GM12878 (cell line): ENCODE measurements around the gene CNTNAP5. TPM values are rescaled to one million over a fixed set of nuclear protein-coding genes. Genes with fewer than 3 reads are reported as not detected.

Source experiments
- ATAC-seq: fragments of 200-7000 bp; cut with Tn5 transposase; 3 replicates; pipeline ENCODE4 v1.9.1; 2020; ENCODE audit warnings: mild to moderate bottlenecking, moderate library complexity
- BruUV-seq: library from RNA; stranded (reverse); fragments of 400-500 nt; replicated peaks from 2 replicates; lab custom pipeline; 2021; lab: Mats Ljungman, UMichigan
- CTCF ChIA-PET: fragments of 300-600 bp; sonication (Branson Sonifier 250); formaldehyde crosslinking; extraction: SDS; loops from one replicate; lab custom pipeline; 2021; ENCODE audit warnings: inconsistent platforms; lab: Yijun Ruan, JAX
- POLR2A ChIA-PET: fragments of 350-600 bp; formaldehyde crosslinking; extraction: SDS; loops from one replicate; lab custom pipeline; 2021; ENCODE audit warnings: inconsistent platforms; lab: Charles Lee
- RAD21 ChIA-PET: fragments of 300-600 bp; sonication (Branson Sonifier 250); formaldehyde crosslinking; loops from one replicate; lab custom pipeline; 2023; ENCODE audit warnings: antibody characterized with exemption; ENCODE audit not compliant: unreplicated experiment; lab: Charles Lee
- SMC1A ChIA-PET: fragments of 300-600 bp; sonication (Branson Sonifier 250); formaldehyde crosslinking; loops from one replicate; lab custom pipeline; 2023; ENCODE audit not compliant: unreplicated experiment, uncharacterized antibody; lab: Charles Lee
- DNase-seq: peaks from one replicate; pipeline ENCODE4 v3.0.0-alpha.2; 2011; ENCODE audit warnings: low read depth, low spot score
- FAIRE-seq: peaks from 3 replicates; lab custom pipeline; 2011; peaks lifted over from hg19 to GRCh38; lab: Jason Lieb, UNC
- H2AFZ ChIP-seq: 2 replicates; pipeline ENCODE4 v1.6.0; 2011; ENCODE audit warnings: low read depth, low read length, control low read depth; ENCODE audit not compliant: control insufficient read depth
- H3K27ac ChIP-seq: 2 replicates; pipeline ENCODE4 v1.5.1; 2011; ENCODE audit warnings: control low read depth; ENCODE audit not compliant: control insufficient read depth, insufficient read depth
- H3K27me3 ChIP-seq, 2 experiments: replicated peaks in 1 of 2; 2 replicates each; pipeline versions ENCODE4 v1.6.0 to v1.6.1; 2011; ENCODE audit warnings: low read length in 1 of 2; ENCODE audit not compliant: control insufficient read depth in 2 of 2, insufficient read depth in 2 of 2
- H3K36me3 ChIP-seq, 2 experiments: 2 replicates each; pipeline ENCODE4 v1.5.1; 2011; ENCODE audit warnings: low read length in 1 of 2; ENCODE audit not compliant: control insufficient read depth in 2 of 2, insufficient read depth in 2 of 2
- H3K4me1 ChIP-seq: 2 replicates; pipeline ENCODE4 v1.6.1; 2011; ENCODE audit warnings: mild to moderate bottlenecking, low read length, moderate library complexity, mixed read lengths; ENCODE audit not compliant: control insufficient read depth, insufficient read depth
- H3K4me2 ChIP-seq: 2 replicates; pipeline ENCODE4 v1.6.0; 2011; ENCODE audit warnings: control low read depth; ENCODE audit not compliant: control insufficient read depth, insufficient read depth
- H3K4me3 ChIP-seq: fragments of 200-600 bp; sonication (generic); 2 replicates; pipeline ENCODE4 v1.5.1; 2016
- H3K79me2 ChIP-seq: 2 replicates; pipeline ENCODE4 v1.6.0; 2011; ENCODE audit warnings: low read length; ENCODE audit not compliant: control insufficient read depth, insufficient read depth
- H3K9ac ChIP-seq: 2 replicates; pipeline ENCODE4 v1.8.0; 2011; ENCODE audit warnings: low read length, control low read depth, mixed read lengths; ENCODE audit not compliant: control insufficient read depth, insufficient read depth
- H3K9me3 ChIP-seq: replicated peaks from 3 replicates; pipeline ENCODE4 v1.5.1; 2011; ENCODE audit warnings: mild to moderate bottlenecking, low read length; ENCODE audit not compliant: control insufficient read depth, insufficient read depth
- H4K20me1 ChIP-seq: 2 replicates; pipeline ENCODE4 v1.6.0; 2011; ENCODE audit not compliant: control insufficient read depth, insufficient read depth
- IKZF2 ChIP-seq, 2 experiments: fragments of 450-650 bp; IDR thresholded peaks; 2 replicates each; pipeline ENCODE4 v1.6.1; 2017; ENCODE audit warnings: mild to moderate bottlenecking in 2 of 2, moderate library complexity in 2 of 2
- JUND ChIP-seq: IDR thresholded peaks from 2 replicates; pipeline ENCODE4 v1.6.1; 2012; ENCODE audit warnings: low read depth, mild to moderate bottlenecking, low read length, improper control_type of control experiment, moderate library complexity
- LARP7 ChIP-seq: fragments of 450-650 bp; IDR thresholded peaks from 2 replicates; pipeline ENCODE4 v1.6.1; 2017; ENCODE audit warnings: mild to moderate bottlenecking
- MYC ChIP-seq: IDR thresholded peaks from 2 replicates; pipeline ENCODE4 v1.6.1; 2011; ENCODE audit warnings: mild to moderate bottlenecking, low read length, moderate library complexity, inconsistent platforms; ENCODE audit not compliant: insufficient read depth, insufficient replicate concordance, insufficient read length, severe bottlenecking
- NFIC ChIP-seq: IDR thresholded peaks from 2 replicates; pipeline ENCODE4 v1.6.1; 2012; ENCODE audit warnings: low read depth, mild to moderate bottlenecking, inconsistent platforms, low read length, moderate library complexity
- NFXL1 ChIP-seq: fragments of 450-650 bp; IDR thresholded peaks from 2 replicates; pipeline ENCODE4 v1.6.1; 2017; ENCODE audit warnings: antibody characterized with exemption, mild to moderate bottlenecking, borderline replicate concordance
- SPI1 ChIP-seq: IDR thresholded peaks from 2 replicates; pipeline ENCODE4 v1.6.1; 2011; ENCODE audit warnings: low read depth, mild to moderate bottlenecking, low read length, moderate library complexity, borderline replicate concordance; ENCODE audit not compliant: insufficient read depth
- USF2 ChIP-seq: IDR thresholded peaks from 2 replicates; pipeline ENCODE4 v1.6.1; 2011; ENCODE audit warnings: low read depth, low read length, improper control_type of control experiment, borderline replicate concordance
- ZBTB33 ChIP-seq: fragments of 450-650 bp; IDR thresholded peaks from 2 replicates; pipeline ENCODE4 v1.6.1; 2017; ENCODE audit warnings: mild to moderate bottlenecking
- ZBTB4 ChIP-seq: fragments of 450-650 bp; formaldehyde crosslinking; IDR thresholded peaks from 2 replicates; pipeline ENCODE4 v1.4.0; 2022; ENCODE audit warnings: mild to moderate bottlenecking, moderate library complexity
- ZNF622 ChIP-seq: fragments of 450-650 bp; IDR thresholded peaks from 2 replicates; pipeline ENCODE4 v1.6.1; 2017; ENCODE audit warnings: mild to moderate bottlenecking, inconsistent platforms
- ZSCAN29 ChIP-seq: fragments of 450-650 bp; IDR thresholded peaks from 2 replicates; pipeline ENCODE4 v1.6.1; 2017; ENCODE audit warnings: mild to moderate bottlenecking, moderate library complexity
- WGBS: methylation state at CpG from one replicate; pipeline ENCODE4 v1.1.6; 2016; ENCODE audit warnings: low lambda C conversion rate; ENCODE audit not compliant: insufficient replicate concordance, insufficient coverage; ENCODE audit errors: missing lambda C conversion rate; 5-methylcytosine and 5-hydroxymethylcytosine counted together
- in situ Hi-C: fragments of 300-500 bp; cut with MboI; formaldehyde crosslinking; loops from 9 replicates; pipeline ENCODE4 v1.14.3; 2018; ENCODE audit warnings: mixed read lengths
- intact Hi-C: fragments of 100-400 bp; cut with micrococcal nuclease; formaldehyde crosslinking; loops from one replicate; pipeline ENCODE4 v1.14.2; 2022; ENCODE audit not compliant: unreplicated experiment
- polyA plus RNA-seq, 11 experiments: library from polyadenylated mRNA; depleted of rRNA in 4 of 11; unstranded in 6 of 11; stranded (reverse) in 5 of 11; fragments of >200 nt; fragmentation: Nextera tagmentation in 4 of 11; fragmentation: Illumina TruSeq in 1 of 11; extraction: Ambion mirVana in 4 of 11; extraction: Trizol in 1 of 11; gene quantifications; 1 replicate in 1 of 11; 2 replicates in 10 of 11; pipeline versions ENCODE4 v1.2.1 to v1.2.3, GENCODE V29; 2011 to 2016; ENCODE audit warnings: inconsistent platforms in 2 of 11, missing spikeins in 2 of 11, low read depth in 1 of 11
- total RNA-seq, 4 experiments: library from RNA; depleted of rRNA in 3 of 4; stranded (reverse); fragments of >200 nt in 3 of 4; fragmentation: Illumina TruSeq in 1 of 4; extraction: Trizol in 1 of 4; gene quantifications; 2 replicates each; pipeline versions ENCODE4 v1.2.1 to v1.2.3, GENCODE V29; 2013 to 2021

CNTNAP5 gene
- total and polyA plus RNA-seq, 10 of the 15 experiments (the other 5 are each of a cell fraction or from before 2014, with no cell fraction given): not detected

GRCh38 chr2:124774781-124775180 lies 749.7 kb downstream of the CNTNAP5 start:
- H3K79me2 ChIP-seq: no peaks in the 10 kb centered on the region
- no peaks in the 10 kb centered on the region for H3K36me3 ChIP-seq
- H2AFZ ChIP-seq: no peak overlapping the region
- intact Hi-C loops: no loop called here
- no peaks in the 10 kb centered on the region for H4K20me1 ChIP-seq
- no peak for TF ChIP-seq USF2
- no peak for TF ChIP-seq JUND
- no peak for TF ChIP-seq SPI1
- no peak for TF ChIP-seq IKZF2 (IDR thresholded peaks at IDR 0.05)
- TF ChIP-seq ZNF622: no peak
- TF ChIP-seq NFXL1: no peak
- TF ChIP-seq LARP7: no peak
- TF ChIP-seq ZSCAN29: no peak
- TF ChIP-seq ZBTB33: no peak
- no peak for TF ChIP-seq ZBTB4 (CRISPR knock-in tag)
- TF ChIP-seq NFIC: no peak
- TF ChIP-seq MYC: no peak
- TF ChIP-seq, all 136 proteins: peak for 0
- H3K4me3 ChIP-seq: no peak overlapping the region
- CTCF ChIA-PET: no interaction called here
- FAIRE-seq (no peak), DNase-seq (no peak), ATAC-seq (no peak)
- H3K27me3 ChIP-seq: no peaks in the 10 kb centered on the region
- no peak overlapping the region for H3K27ac ChIP-seq
- RAD21 ChIA-PET: no interaction called here
- no TSS peak for BruUV-seq
- no peak overlapping the region for H3K9ac ChIP-seq
- SMC1A ChIA-PET: interaction anchor here (0.6 kb wide), 1 partner anchor 24 kb away, joined by 3 read pairs; no protein-coding TSS in a partner anchor
- H3K9me3 ChIP-seq: no peaks in the 10 kb centered on the region
- 45% methylated on average over 5 of the region's 5 CpGs for whole genome bisulfite sequencing
- in situ Hi-C loops: no loop called here
- no peaks in the 10 kb centered on the region for H3K4me1 ChIP-seq
- H3K4me2 ChIP-seq: no peak overlapping the region
- POLR2A ChIA-PET: no interaction called here
